Stimulated activated CD8-positive, alpha-beta memory T cell treated with anti-CD3 and anti-CD28 coated beads, Interleukin-4, amount 100 ng/mL, for 48 hours (primary cell): ENCODE measurements around the gene ROGDI.
A peak's percentile ranks its signal among the peaks of the same experiment; 100 is the strongest.
"Not testable (repeated sequence)": the region's sequence is repeated elsewhere in the genome, so short reads cannot be mapped to it uniquely, and the experiment has no call there.

Source experiments
- DNase-seq: peaks from one replicate; pipeline ENCODE4 v3.0.0-alpha.2; 2020

The ROGDI gene

GRCh38 chr16:4788910-4789309 is 13.5 kb downstream of the ROGDI start:
- no peak for DNase-seq

GRCh38 chr16:4788489-4788889 is 13.9 kb downstream of the ROGDI start:
- DNase-seq, result no peak

GRCh38 chr16:4787627-4788482 is 14.6 kb downstream of the ROGDI start, which contains the start of gene SEPTIN12:
Gene SEPTIN12 (minus strand): TSS chr16:4788345. CDS start chr16:4787645, 700 bp downstream.
- DNase-seq, result no peak

- DNase-seq, result no peak
Measured at GRCh38 chr16:4787068-4787467, 15.4 kb downstream of the ROGDI start.

GRCh38 chr16:4785758-4786433 is 16.5 kb downstream of the ROGDI start:
- no peak for DNase-seq

GRCh38 chr16:4784444-4784987 is 17.9 kb downstream of the ROGDI start:
- DNase-seq, result not testable (repeated sequence)

- DNase-seq, result no peak
Measured at GRCh38 chr16:4783951-4784336, 18.5 kb downstream of the ROGDI start.

GRCh38 chr16:4783251-4783950 is 19.0 kb downstream of the ROGDI start:
- DNase-seq, result no peak

GRCh38 chr16:4780235-4780634 is 22.2 kb downstream of the ROGDI start:
- DNase-seq, result no peak

- DNase-seq, result no peak
Measured at GRCh38 chr16:4778050-4778392, 24.4 kb downstream of the ROGDI start.

- DNase-seq, result no peak
Measured at GRCh38 chr16:4777339-4778049, 24.9 kb downstream of the ROGDI start.

GRCh38 chr16:4776141-4776705 is 26.2 kb downstream of the ROGDI start:
- DNase-seq, result no peak

GRCh38 chr16:4775005-4775404 is 27.4 kb downstream of the ROGDI start:
- DNase-seq, result no peak

GRCh38 chr16:4772351-4772750 is 30.1 kb downstream of the ROGDI start:
- DNase-seq, result no peak

- DNase-seq, result no peak
Measured at GRCh38 chr16:4771646-4772045, 30.8 kb downstream of the ROGDI start.

GRCh38 chr16:4769306-4769638 is 33.2 kb downstream of the ROGDI start:
- no peak for DNase-seq

- DNase-seq, result peak; percentile 97
Measured at GRCh38 chr16:4768549-4769305, 33.7 kb downstream of the ROGDI start.

GRCh38 chr16:4767872-4768548 is 34.4 kb downstream of the ROGDI start:
- DNase-seq, result no peak

GRCh38 chr16:4766875-4767628 is 35.4 kb downstream of the ROGDI start, which contains the start of gene ZNF500:
Gene ZNF500 (minus strand): TSS chr16:4767162. CDS start chr16:4765978, 1,184 bp downstream.
- peak; percentile 99 for DNase-seq
